Measurements from ENCODE around the gene FADS2. TPM values are rescaled to one million over a fixed set of nuclear protein-coding genes. Genes with fewer than 3 reads are reported as not detected.

Gene FADS2
- total RNA-seq, 1 donor from 2014 or later: 25.7 TPM

GRCh38 chr11:61784506-61784805, 43.6 kb upstream of the FADS2 start:
- H3K27me3 ChIP-seq (ENCODE audit: low read depth): no peaks in the 10 kb centered on the region
- intact Hi-C loops (cut with micrococcal nuclease): no loop called here
- no peak for DNase-seq
- no peak overlapping the region for H3K4me3 ChIP-seq
- TF ChIP-seq CTCF (IDR thresholded peaks at IDR 0.05; ENCODE audit: borderline replicate concordance): no peak
- peaks cover 46% of the 10 kb centered on the region for H3K36me3 ChIP-seq
- no peak overlapping the region for H3K27ac ChIP-seq (replicated peaks)
- H3K9me3 ChIP-seq (replicated peaks): no peaks in the 10 kb centered on the region
- H3K4me1 ChIP-seq: no peaks in the 10 kb centered on the region

GRCh38 chr11:61785837-61786402, 42.2 kb upstream of the FADS2 start:
- H3K27me3 ChIP-seq (ENCODE audit: low read depth): no peaks in the 10 kb centered on the region
- H3K27ac ChIP-seq (replicated peaks): no peak overlapping the region
- peaks cover under 1% of the 10 kb centered on the region for H3K4me1 ChIP-seq
- H3K9me3 ChIP-seq (replicated peaks): no peaks in the 10 kb centered on the region
- no peak for DNase-seq
- no peak for TF ChIP-seq CTCF (IDR thresholded peaks at IDR 0.05; ENCODE audit: borderline replicate concordance)
- H3K4me3 ChIP-seq: no peak overlapping the region
- H3K36me3 ChIP-seq: peaks cover 55% of the 10 kb centered on the region
- intact Hi-C loops (cut with micrococcal nuclease): no loop called here

- intact Hi-C loops (cut with micrococcal nuclease): no loop called here
- Histone ChIP-seq H3K27me3 (ENCODE audit: low read depth) (no peaks in the 10 kb centered on the region), H3K36me3 (peaks cover 55% of the 10 kb centered on the region), H3K4me1 (peaks cover 21% of the 10 kb centered on the region), H3K27ac (replicated peaks) (no peak overlapping the region), H3K9me3 (replicated peaks) (no peaks in the 10 kb centered on the region), H3K4me3 (no peak overlapping the region)
- TF ChIP-seq CTCF (IDR thresholded peaks at IDR 0.05; ENCODE audit: borderline replicate concordance): peak; percentile 34
- DNase-seq: no peak
Observed at GRCh38 chr11:61787928-61788491, 40.1 kb upstream of the FADS2 start.

- intact Hi-C loops (cut with micrococcal nuclease): loop anchor here (10.0 kb wide), 3 partner anchors 103 to 293 kb away; partner anchors contain the start of gene FADS3
- H3K4me3 ChIP-seq: peak overlapping the region; percentile 88
- H3K27me3 ChIP-seq (ENCODE audit: low read depth): no peaks in the 10 kb centered on the region
- no peaks in the 10 kb centered on the region for H3K9me3 ChIP-seq (replicated peaks)
- H3K36me3 ChIP-seq: peaks cover 50% of the 10 kb centered on the region
- peak; percentile 32 for DNase-seq
- no peak for TF ChIP-seq CTCF (IDR thresholded peaks at IDR 0.05; ENCODE audit: borderline replicate concordance)
- H3K27ac ChIP-seq (replicated peaks): peak overlapping the region; percentile 96
- peaks cover 30% of the 10 kb centered on the region for H3K4me1 ChIP-seq
Observed at GRCh38 chr11:61791737-61792309, 36.3 kb upstream of the FADS2 start.

- DNase-seq: peak; percentile 89
- H3K36me3 ChIP-seq: peaks cover 43% of the 10 kb centered on the region
- peak; percentile 29 for TF ChIP-seq CTCF (IDR thresholded peaks at IDR 0.05; ENCODE audit: borderline replicate concordance)
- peak within 1 kb of the TSS; percentile 96 for H3K27ac ChIP-seq (replicated peaks)
- H3K27me3 ChIP-seq (ENCODE audit: low read depth): no peaks in the 10 kb centered on the region
- peaks cover 33% of the 10 kb centered on the region for H3K4me1 ChIP-seq
- intact Hi-C loops (cut with micrococcal nuclease): loop anchor here (10.0 kb wide), 3 partner anchors 102 to 292 kb away; partner anchors contain the start of gene FADS3
- no peaks in the 10 kb centered on the region for H3K9me3 ChIP-seq (replicated peaks)
- peak within 1 kb of the TSS; percentile 88 for H3K4me3 ChIP-seq
Observed at GRCh38 chr11:61792310-61793082, 35.6 kb upstream of the FADS2 start, which contains the start of the genes FEN1 and TMEM258. TSS of gene FEN1 (plus strand) at chr11:61792911. CDS start at chr11:61795362, 2,451 bp downstream. TSS of gene TMEM258 (minus strand) at chr11:61792599. CDS start at chr11:61792558, 41 bp downstream.

Data from left ventricle myocardium inferior (tissue), 1 donor.